Subcutaneous abdominal adipose tissue (tissue), 5 donors: ENCODE data around the gene C5orf47.

ENCODE experiments used
- H3K27ac ChIP-seq: one replicate; pipeline ENCODE4 v1.7.0; 2013; ENCODE audit warnings: low read depth, mild to moderate bottlenecking, inconsistent platforms, low read length, moderate library complexity
- H3K27me3 ChIP-seq, 5 donors: one replicate each; pipeline ENCODE4 v1.7.0; 2013; ENCODE audit warnings: low read length in 5 of 5, inconsistent platforms in 1 of 5; ENCODE audit not compliant: control insufficient read depth in 5 of 5, insufficient read depth in 4 of 5
- H3K36me3 ChIP-seq, 5 donors: one replicate each; pipeline ENCODE4 v1.7.0; 2013; ENCODE audit warnings: low read length in 5 of 5; ENCODE audit not compliant: control insufficient read depth in 5 of 5, insufficient read depth in 5 of 5
- H3K4me1 ChIP-seq, 5 donors: one replicate each; pipeline ENCODE4 v1.7.0; 2013; ENCODE audit warnings: low read length in 5 of 5, mild to moderate bottlenecking in 3 of 5, moderate library complexity in 1 of 5; ENCODE audit not compliant: control insufficient read depth in 5 of 5, insufficient read depth in 5 of 5
- H3K4me3 ChIP-seq, 5 donors: one replicate each; pipeline ENCODE4 v1.7.0; 2013; ENCODE audit warnings: low read length in 5 of 5, low read depth in 1 of 5
- H3K9ac ChIP-seq, 5 donors: one replicate each; pipeline ENCODE4 v1.7.0; 2013; ENCODE audit warnings: low read length in 5 of 5, mild to moderate bottlenecking in 4 of 5, moderate library complexity in 3 of 5
- H3K9me3 ChIP-seq, 5 donors: one replicate each; pipeline ENCODE4 v1.7.0; 2013; ENCODE audit warnings: low read length in 5 of 5; ENCODE audit not compliant: control insufficient read depth in 5 of 5
- donor health status: healthy.
- donor health status: healthy.
- donor health status: healthy.
- donor health status: healthy.
- donor health status: healthy.

The C5orf47 gene

GRCh38 chr5:173969167-173970049 is 19.6 kb upstream of the C5orf47 start:
- H3K27me3 ChIP-seq = peaks cover 0 to 4% (median 0%) of the 10 kb centered on the region in 5 donors
- no peak overlapping the region for H3K9ac ChIP-seq
- peaks cover 0 to 15% (median 12%) of the 10 kb centered on the region in 5 donors for H3K4me1 ChIP-seq
- no peaks in the 10 kb centered on the region for H3K9me3 ChIP-seq
- H3K4me3 ChIP-seq = no peak overlapping the region
- no peaks in the 10 kb centered on the region for H3K36me3 ChIP-seq
- no peak overlapping the region for H3K27ac ChIP-seq

- Histone ChIP-seq H3K36me3 (no peaks in the 10 kb centered on the region), H3K4me3 (no peak overlapping the region), H3K27me3 (peaks cover 0 to 4% (median 0%) of the 10 kb centered on the region in 5 donors), H3K9ac (no peak overlapping the region), H3K9me3 (no peaks in the 10 kb centered on the region), H3K27ac (no peak overlapping the region), H3K4me1 (peaks cover 0 to 15% (median 12%) of the 10 kb centered on the region in 5 donors)
Observed at GRCh38 chr5:173970878-173971650, 17.9 kb upstream of the C5orf47 start.

GRCh38 chr5:173971681-173972345 is 17.2 kb upstream of the C5orf47 start:
- H3K27me3 ChIP-seq = peaks cover 0 to 4% (median 0%) of the 10 kb centered on the region in 5 donors
- peaks cover 0 to 15% (median 12%) of the 10 kb centered on the region in 5 donors for H3K4me1 ChIP-seq
- H3K27ac ChIP-seq = no peak overlapping the region
- H3K9me3 ChIP-seq = no peaks in the 10 kb centered on the region
- no peaks in the 10 kb centered on the region for H3K36me3 ChIP-seq
- H3K4me3 ChIP-seq = no peak overlapping the region
- no peak overlapping the region for H3K9ac ChIP-seq

- Histone ChIP-seq H3K4me1 (peaks cover 0 to 15% (median 12%) of the 10 kb centered on the region in 5 donors), H3K27ac (no peak overlapping the region), H3K36me3 (no peaks in the 10 kb centered on the region), H3K27me3 (peaks cover 0 to 4% (median 0%) of the 10 kb centered on the region in 5 donors), H3K9ac (peak overlapping the region in 4 of 5 donors; percentile 49 to 77 (median 58)), H3K9me3 (no peaks in the 10 kb centered on the region), H3K4me3 (peak overlapping the region; percentile 61 to 71 (median 68))
Observed at GRCh38 chr5:173972607-173972924, 16.4 kb upstream of the C5orf47 start.

GRCh38 chr5:173972925-173973615 is 15.9 kb upstream of the C5orf47 start:
- H3K27me3 ChIP-seq = peaks cover 0 to 4% (median 0%) of the 10 kb centered on the region in 5 donors
- H3K4me3 ChIP-seq = peak overlapping the region; percentile 61 to 71 (median 68)
- H3K27ac ChIP-seq = no peak overlapping the region
- no peaks in the 10 kb centered on the region for H3K9me3 ChIP-seq
- H3K4me1 ChIP-seq = peaks cover 0 to 15% (median 12%) of the 10 kb centered on the region in 5 donors
- H3K36me3 ChIP-seq = no peaks in the 10 kb centered on the region
- peak overlapping the region in 4 of 5 donors; percentile 49 to 77 (median 58) for H3K9ac ChIP-seq

GRCh38 chr5:173973616-173973969 is 15.4 kb upstream of the C5orf47 start:
- peaks cover 0 to 4% (median 0%) of the 10 kb centered on the region in 5 donors for H3K27me3 ChIP-seq
- peaks cover 0 to 15% (median 12%) of the 10 kb centered on the region in 5 donors for H3K4me1 ChIP-seq
- H3K9ac ChIP-seq = peak overlapping the region in 3 of 5 donors; percentile 49 to 77 (median 64)
- H3K4me3 ChIP-seq = peak overlapping the region; percentile 61 to 71 (median 68)
- H3K27ac ChIP-seq = no peak overlapping the region
- no peaks in the 10 kb centered on the region for H3K36me3 ChIP-seq
- no peaks in the 10 kb centered on the region for H3K9me3 ChIP-seq

- Histone ChIP-seq H3K27me3 (peaks cover 0 to 4% (median 0%) of the 10 kb centered on the region in 5 donors), H3K4me3 (no peak overlapping the region), H3K36me3 (no peaks in the 10 kb centered on the region), H3K27ac (no peak overlapping the region), H3K9ac (no peak overlapping the region), H3K4me1 (peaks cover 0 to 15% (median 12%) of the 10 kb centered on the region in 5 donors), H3K9me3 (no peaks in the 10 kb centered on the region)
Observed at GRCh38 chr5:173974688-173975239, 14.2 kb upstream of the C5orf47 start.

GRCh38 chr5:173981185-173981761 is 7.7 kb upstream of the C5orf47 start:
- Histone ChIP-seq H3K36me3 (no peaks in the 10 kb centered on the region), H3K9ac (no peak overlapping the region), H3K9me3 (peaks cover 0 to 4% (median 0%) of the 10 kb centered on the region in 5 donors), H3K27me3 (peaks cover 0 to 9% (median 3%) of the 10 kb centered on the region in 5 donors), H3K27ac (no peak overlapping the region), H3K4me3 (no peak overlapping the region), H3K4me1 (no peaks in the 10 kb centered on the region)

GRCh38 chr5:173984218-173984617 is 4.8 kb upstream of the C5orf47 start:
- Histone ChIP-seq H3K36me3 (no peaks in the 10 kb centered on the region), H3K27me3 (peaks cover 0 to 9% (median 3%) of the 10 kb centered on the region in 5 donors), H3K27ac (no peak overlapping the region), H3K4me3 (no peak overlapping the region), H3K9ac (no peak overlapping the region), H3K9me3 (peaks cover 0 to 4% (median 0%) of the 10 kb centered on the region in 5 donors), H3K4me1 (no peaks in the 10 kb centered on the region)
